Measurements from ENCODE around the gene DEXI. TPM values are rescaled to one million over a fixed set of nuclear protein-coding genes. Genes with fewer than 3 reads are reported as not detected.

The DEXI gene
- total RNA-seq, 1 donor from 2014 or later, result 27.6 TPM

Other genes starting within 250 kb of the DEXI start
- gene TEKT5, start 247.5 kb downstream of the DEXI start, total RNA-seq, result not detected in 2 replicates
- 39.4 and 40.9 TPM in 2 replicates for gene NUBP1, start 198.6 kb downstream of the DEXI start, total RNA-seq
- gene TVP23A, start 123.7 kb downstream of the DEXI start, total RNA-seq, result 0.22 and 0.32 TPM in 2 replicates
- 64.9 and 67.8 TPM in 2 replicates for gene CIITA, start 65.3 kb downstream of the DEXI start, total RNA-seq
- 39.2 and 40.4 TPM in 2 replicates for gene CLEC16A, start 2.1 kb upstream of the DEXI start, total RNA-seq